ENCODE data around the gene TK1. TPM values are rescaled to one million over a fixed set of nuclear protein-coding genes. Genes with fewer than 3 reads are reported as not detected.

TK1 gene
- total and polyA plus RNA-seq, 3 donors from 2014 or later: 3.9 to 5.7 (median 4.8) TPM

DNA sequence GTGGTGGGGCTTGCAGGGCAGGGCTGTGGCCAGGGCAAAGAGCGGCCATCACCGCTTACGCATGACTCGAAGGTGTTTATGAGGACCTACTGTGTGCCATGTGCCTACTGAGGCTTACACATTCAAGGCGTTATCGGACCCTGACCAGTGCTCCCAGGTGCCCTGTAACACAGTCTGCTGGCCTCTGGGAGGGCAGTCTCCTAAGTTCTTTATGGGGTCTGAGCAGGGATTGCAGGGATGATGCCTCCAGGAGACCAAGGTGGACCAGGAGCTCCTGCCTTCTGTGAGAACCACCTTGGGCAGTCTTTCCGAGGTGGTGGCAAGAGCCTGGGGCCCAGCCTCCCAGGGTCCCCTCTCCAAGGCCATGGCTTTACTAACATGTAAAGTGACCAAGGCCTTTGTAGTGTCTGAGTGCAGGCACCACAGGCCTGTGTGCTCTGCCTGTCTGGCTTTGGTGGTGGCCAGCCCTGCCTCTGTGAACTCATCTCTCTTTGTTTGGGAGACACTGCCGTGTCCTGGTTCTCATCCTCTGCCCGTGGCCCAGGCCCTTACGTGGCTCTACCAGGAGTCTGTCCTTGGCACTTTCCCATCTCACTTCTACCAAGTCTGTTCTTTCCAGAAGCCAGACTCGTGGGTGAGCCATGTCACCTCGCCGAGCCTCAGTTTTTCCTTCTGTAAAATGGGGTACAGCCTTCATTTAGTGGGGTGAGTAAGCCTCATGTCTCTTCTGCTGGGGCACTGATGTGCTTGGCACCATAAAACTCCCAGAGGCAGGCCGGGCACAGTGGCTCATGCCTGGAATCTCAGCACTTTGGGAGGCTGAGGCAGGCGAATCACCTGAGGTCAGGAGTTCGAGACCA is 21.9 kb downstream of the TK1 start:
- intact Hi-C loops (cut with DNase I; ENCODE audit: low total_unique reads): no loop called here
- 94% methylated on average over 12 to 16 of the region's 16 CpGs for WGBS, 2 donors

DNA sequence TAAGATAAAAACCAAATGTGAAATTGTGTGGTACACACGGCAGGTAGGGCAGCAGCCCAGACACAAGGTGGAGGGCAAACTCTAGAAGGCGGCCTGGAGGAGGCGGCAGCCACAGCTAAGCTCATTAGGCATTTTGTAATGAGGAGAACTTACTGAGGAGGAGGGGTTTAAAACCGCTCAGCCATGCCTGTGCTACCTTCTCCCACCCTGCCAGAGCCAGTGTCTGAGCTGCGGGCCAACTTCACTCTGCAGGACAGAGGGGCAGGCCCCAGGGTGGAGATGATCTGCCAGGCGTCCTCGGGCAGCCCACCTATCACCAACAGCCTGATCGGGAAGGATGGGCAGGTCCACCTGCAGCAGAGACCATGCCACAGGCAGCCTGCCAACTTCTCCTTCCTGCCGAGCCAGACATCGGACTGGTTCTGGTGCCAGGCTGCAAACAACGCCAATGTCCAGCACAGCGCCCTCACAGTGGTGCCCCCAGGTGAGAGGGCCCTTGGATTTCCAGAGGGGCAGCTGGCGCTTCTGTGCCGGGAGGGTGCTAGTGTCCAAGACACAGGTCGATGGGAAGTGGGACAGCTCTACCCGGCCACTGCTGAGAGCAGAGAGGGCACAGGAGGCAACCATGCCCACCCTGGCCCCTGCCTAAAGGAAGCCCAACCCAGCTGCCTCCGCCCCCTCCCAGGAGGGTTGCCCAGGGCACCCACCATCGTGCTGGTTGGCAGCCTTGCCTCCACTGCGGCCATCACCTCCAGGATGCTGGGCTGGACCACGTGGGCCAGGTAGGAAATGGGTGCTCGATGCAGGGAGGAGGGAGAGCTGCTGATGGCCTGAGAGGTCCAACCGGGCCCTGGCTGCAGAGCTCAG is 22.7 kb downstream of the TK1 start:
- Histone ChIP-seq H3K27me3 (no peaks in the 10 kb centered on the region), H3K4me3 (no peak overlapping the region), H3K36me3 (ENCODE audit: low read depth, missing control alignments) (no peaks in the 10 kb centered on the region), H3K27ac (no peak overlapping the region), H3K9me3 (no peaks in the 10 kb centered on the region), H3K4me1 (peaks cover 4% of the 10 kb centered on the region)
- WGBS, 2 donors: 82 to 85% methylated on average over 11 to 21 of the region's 22 CpGs
- no peak for TF ChIP-seq POLR2A (IDR thresholded peaks at IDR 0.05)
- TF ChIP-seq, protein P1, sequence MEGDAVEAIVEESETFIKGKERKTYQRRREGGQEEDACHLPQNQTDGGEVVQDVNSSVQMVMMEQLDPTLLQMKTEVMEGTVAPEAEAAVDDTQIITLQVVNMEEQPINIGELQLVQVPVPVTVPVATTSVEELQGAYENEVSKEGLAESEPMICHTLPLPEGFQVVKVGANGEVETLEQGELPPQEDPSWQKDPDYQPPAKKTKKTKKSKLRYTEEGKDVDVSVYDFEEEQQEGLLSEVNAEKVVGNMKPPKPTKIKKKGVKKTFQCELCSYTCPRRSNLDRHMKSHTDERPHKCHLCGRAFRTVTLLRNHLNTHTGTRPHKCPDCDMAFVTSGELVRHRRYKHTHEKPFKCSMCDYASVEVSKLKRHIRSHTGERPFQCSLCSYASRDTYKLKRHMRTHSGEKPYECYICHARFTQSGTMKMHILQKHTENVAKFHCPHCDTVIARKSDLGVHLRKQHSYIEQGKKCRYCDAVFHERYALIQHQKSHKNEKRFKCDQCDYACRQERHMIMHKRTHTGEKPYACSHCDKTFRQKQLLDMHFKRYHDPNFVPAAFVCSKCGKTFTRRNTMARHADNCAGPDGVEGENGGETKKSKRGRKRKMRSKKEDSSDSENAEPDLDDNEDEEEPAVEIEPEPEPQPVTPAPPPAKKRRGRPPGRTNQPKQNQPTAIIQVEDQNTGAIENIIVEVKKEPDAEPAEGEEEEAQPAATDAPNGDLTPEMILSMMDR (IDR thresholded peaks at IDR 0.05): no peak
- intact Hi-C loops (cut with DNase I; ENCODE audit: low total_unique reads): no loop called here
- DNase-seq: no peak

More for the DNA sequence above, 21.9 kb downstream of the TK1 start:
- H3K9me3 ChIP-seq: no peaks in the 10 kb centered on the region
- H3K27me3 ChIP-seq: no peaks in the 10 kb centered on the region
- no peak for DNase-seq
- TF ChIP-seq, protein P1 (IDR thresholded peaks at IDR 0.05): no peak
- no peak for TF ChIP-seq POLR2A (IDR thresholded peaks at IDR 0.05)
- H3K4me1 ChIP-seq: peaks cover 9% of the 10 kb centered on the region
- H3K27ac ChIP-seq: no peak overlapping the region
- no peaks in the 10 kb centered on the region for H3K36me3 ChIP-seq (ENCODE audit: low read depth, missing control alignments)
- H3K4me3 ChIP-seq: no peak overlapping the region

DNA sequence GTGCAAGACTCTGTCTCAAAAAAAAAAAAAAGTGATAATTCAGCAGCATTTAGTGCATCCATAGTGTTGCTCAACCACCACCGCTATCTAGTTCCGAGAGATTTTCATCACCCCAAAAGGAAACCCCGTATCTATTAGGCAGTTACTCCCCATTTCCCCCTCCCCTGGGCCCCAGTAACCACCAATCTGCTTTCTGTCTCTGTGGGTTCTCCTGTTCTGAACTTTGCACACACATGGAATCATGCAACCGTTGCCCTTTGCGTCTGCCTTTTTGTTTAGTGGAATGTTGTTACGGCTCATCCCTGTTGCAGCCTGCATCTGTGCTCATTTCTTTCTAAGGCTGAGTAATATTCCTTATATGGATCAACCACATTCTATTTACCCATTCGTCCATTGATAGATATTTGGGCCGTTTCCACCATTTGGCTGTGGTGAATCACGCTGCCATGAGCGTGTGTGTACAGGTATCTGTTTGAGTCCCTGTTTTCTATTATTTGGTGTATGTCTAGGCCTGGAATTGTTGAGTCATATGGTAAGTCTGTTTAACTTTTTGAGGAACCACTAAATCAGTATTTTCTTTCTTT is 27.2 kb downstream of the TK1 start:
- TF ChIP-seq, protein P1 (IDR thresholded peaks at IDR 0.05): no peak
- Histone ChIP-seq H3K27ac (no peak overlapping the region), H3K9me3 (no peaks in the 10 kb centered on the region), H3K4me1 (no peaks in the 10 kb centered on the region), H3K36me3 (ENCODE audit: low read depth, missing control alignments) (no peaks in the 10 kb centered on the region), H3K27me3 (no peaks in the 10 kb centered on the region), H3K4me3 (no peak overlapping the region)
- intact Hi-C loops (cut with DNase I; ENCODE audit: low total_unique reads): no loop called here
- no peak for DNase-seq
- 85 to 90% methylated on average over 10 of the region's 10 CpGs for WGBS, 2 donors

DNA sequence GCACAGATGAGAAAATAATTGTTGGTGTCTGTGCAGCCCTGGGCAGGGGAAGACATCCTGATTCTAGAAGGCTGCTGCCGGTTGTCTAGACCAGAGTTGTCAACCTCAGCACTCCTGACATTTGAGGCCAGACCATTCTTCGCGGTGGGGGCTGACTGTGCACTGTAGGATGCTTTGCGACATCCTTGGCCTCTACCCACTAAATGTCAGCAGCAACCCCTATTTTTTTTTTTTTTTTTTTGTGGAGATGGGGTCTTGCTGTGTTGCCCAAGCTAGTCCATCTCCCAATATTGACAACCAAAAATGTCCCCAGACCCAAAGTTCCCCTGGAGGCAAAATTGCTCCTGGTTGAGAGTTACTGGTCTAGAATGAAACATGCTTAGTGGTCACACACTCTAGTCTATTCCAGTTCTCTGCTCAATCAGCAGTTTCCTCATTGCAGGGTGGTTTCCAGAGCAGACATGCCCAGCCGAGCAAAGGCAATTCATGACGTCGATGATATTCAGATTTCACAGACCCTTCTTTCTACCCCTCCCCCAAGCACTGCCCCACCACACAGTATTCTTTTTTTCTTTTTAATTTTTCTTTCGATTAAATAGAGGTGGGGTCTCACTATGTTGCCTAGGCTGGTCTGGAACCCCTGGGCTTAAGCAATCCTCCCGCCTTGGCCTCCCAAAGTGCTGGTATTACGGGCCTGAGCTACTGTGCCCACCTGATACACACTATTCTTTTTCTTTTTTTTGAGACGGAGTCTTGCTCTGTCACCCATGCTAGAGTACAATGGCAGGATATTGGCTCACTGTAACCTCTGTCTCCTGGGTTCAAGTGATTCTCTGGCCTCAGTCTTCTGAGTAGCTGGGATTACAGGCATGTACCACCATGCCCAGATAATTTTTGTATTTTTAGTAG is 31.7 kb downstream of the TK1 start:
- Histone ChIP-seq H3K9me3 (no peaks in the 10 kb centered on the region), H3K36me3 (ENCODE audit: low read depth, missing control alignments) (no peaks in the 10 kb centered on the region), H3K27ac (no peak overlapping the region), H3K27me3 (no peaks in the 10 kb centered on the region), H3K4me1 (no peaks in the 10 kb centered on the region), H3K4me3 (no peak overlapping the region)
- WGBS, 2 donors: 90% methylated on average over 11 of the region's 11 CpGs
- intact Hi-C loops (cut with DNase I; ENCODE audit: low total_unique reads): no loop called here
- DNase-seq: no peak
- no peak for TF ChIP-seq POLR2A (IDR thresholded peaks at IDR 0.05)
- TF ChIP-seq, protein P1 (IDR thresholded peaks at IDR 0.05): no peak
